NCI-H2107 treated with DMSO at 0.1 percent for 48 hours (cell line): Measurements from ENCODE around the gene MOCS1.

Experiments
- DNase-seq: peaks from one replicate; lab custom pipeline; 2025; ENCODE audit not compliant: unreplicated experiment; lab: John Stamatoyannopoulos, UW

MOCS1 gene

GRCh38 chr6:39925191-39925930 lies 8.9 kb downstream of the MOCS1 start:
- DNase-seq = no peak

- DNase-seq = peak; percentile 11
Observed at GRCh38 chr6:39924283-39924682, 10.0 kb downstream of the MOCS1 start.

GRCh38 chr6:39923861-39924260 lies 10.4 kb downstream of the MOCS1 start:
- DNase-seq = no peak

GRCh38 chr6:39923394-39923793 lies 10.9 kb downstream of the MOCS1 start:
- no peak for DNase-seq

- no peak for DNase-seq
Observed at GRCh38 chr6:39922821-39923220, 11.4 kb downstream of the MOCS1 start.

GRCh38 chr6:39920157-39920556 lies 14.1 kb downstream of the MOCS1 start:
- no peak for DNase-seq

- DNase-seq = no peak
Observed at GRCh38 chr6:39918831-39919230, 15.4 kb downstream of the MOCS1 start.

GRCh38 chr6:39917981-39918380 lies 16.3 kb downstream of the MOCS1 start:
- DNase-seq = no peak

GRCh38 chr6:39917329-39917728 lies 16.9 kb downstream of the MOCS1 start:
- DNase-seq = no peak

GRCh38 chr6:39915866-39916265 lies 18.4 kb downstream of the MOCS1 start:
- DNase-seq = no peak

- DNase-seq = no peak
Observed at GRCh38 chr6:39914239-39914638, 20.0 kb downstream of the MOCS1 start.

- DNase-seq = no peak
Observed at GRCh38 chr6:39913391-39913916, 20.8 kb downstream of the MOCS1 start.

GRCh38 chr6:39912446-39912845 lies 21.8 kb downstream of the MOCS1 start:
- DNase-seq = no peak

GRCh38 chr6:39911513-39912125 lies 22.6 kb downstream of the MOCS1 start:
- DNase-seq = no peak

GRCh38 chr6:39910744-39911143 lies 23.5 kb downstream of the MOCS1 start:
- DNase-seq = no peak

GRCh38 chr6:39910164-39910563 lies 24.1 kb downstream of the MOCS1 start:
- DNase-seq = no peak

GRCh38 chr6:39909701-39910100 lies 24.6 kb downstream of the MOCS1 start:
- no peak for DNase-seq

- DNase-seq = no peak
Observed at GRCh38 chr6:39908838-39909583, 25.3 kb downstream of the MOCS1 start.

GRCh38 chr6:39907871-39908575 lies 26.2 kb downstream of the MOCS1 start:
- no peak for DNase-seq

GRCh38 chr6:39906318-39906761 lies 27.9 kb downstream of the MOCS1 start:
- no peak for DNase-seq

GRCh38 chr6:39905640-39905975 lies 28.7 kb downstream of the MOCS1 start:
- DNase-seq = no peak
